H1 (cell line): Measurements from ENCODE around the gene NCOA1. TPM values are rescaled to one million over a fixed set of nuclear protein-coding genes. Genes with fewer than 3 reads are reported as not detected.
A peak's percentile ranks its signal among the peaks of the same experiment; 100 is the strongest.

Experiments used
- CTCF ChIA-PET: fragments of 300-600 bp; sonication (Branson Sonifier 250); formaldehyde crosslinking; loops from one replicate; lab custom pipeline; 2021; ENCODE audit not compliant: partially characterized antibody; lab: Charles Lee
- POLR2A ChIA-PET: fragments of 300-600 bp; sonication (Branson Sonifier 250); formaldehyde crosslinking; loops from one replicate; lab custom pipeline; 2021; ENCODE audit warnings: inconsistent platforms; ENCODE audit not compliant: partially characterized antibody; lab: Charles Lee
- DNase-seq, 2 experiments: peaks; one replicate each; pipeline versions ENCODE4 v3.0.0 to v3.0.0-alpha.2; 2010 to 2022; ENCODE audit warnings: low spot score in 2 of 2, low read depth in 1 of 2, mixed read lengths in 1 of 2
- FAIRE-seq: peaks from 2 replicates; lab custom pipeline; 2011; peaks lifted over from hg19 to GRCh38; lab: Jason Lieb, UNC
- H2AFZ ChIP-seq: 2 replicates; pipeline ENCODE4 v1.8.1; 2012; ENCODE audit warnings: low read length, inconsistent platforms
- H2AK5ac ChIP-seq: 2 replicates; pipeline ENCODE4 v1.6.1; 2013; ENCODE audit warnings: low read depth, low read length
- H2BK120ac ChIP-seq: replicated peaks from 2 replicates; pipeline ENCODE3; 2013; ENCODE audit warnings: low read depth, low read length, inconsistent platforms
- H2BK12ac ChIP-seq: 2 replicates; pipeline ENCODE4 v1.6.1; 2013; ENCODE audit warnings: low read depth, low read length
- H2BK15ac ChIP-seq: 2 replicates; pipeline ENCODE4 v1.6.1; 2013; ENCODE audit warnings: low read length
- H2BK20ac ChIP-seq: 2 replicates; pipeline ENCODE4 v1.6.1; 2013; ENCODE audit warnings: low read length
- H2BK5ac ChIP-seq: 2 replicates; pipeline ENCODE4 v1.6.1; 2013; ENCODE audit warnings: low read depth, low read length
- H3K14ac ChIP-seq: 2 replicates; pipeline ENCODE4 v1.6.1; 2013; ENCODE audit warnings: inconsistent platforms; ENCODE audit not compliant: insufficient read length
- H3K18ac ChIP-seq: 2 replicates; pipeline ENCODE4 v1.6.1; 2013; ENCODE audit warnings: low read length; ENCODE audit errors: extremely low read depth
- H3K23ac ChIP-seq: 2 replicates; pipeline ENCODE4 v1.6.1; 2013; ENCODE audit warnings: inconsistent platforms; ENCODE audit not compliant: insufficient read length
- H3K23me2 ChIP-seq: 2 replicates; pipeline ENCODE4 v1.6.1; 2013; ENCODE audit warnings: low read depth, low read length
- H3K27ac ChIP-seq: 2 replicates; pipeline ENCODE4 v1.6.1; 2011; ENCODE audit warnings: low read depth, low read length, inconsistent platforms
- H3K27me3 ChIP-seq, 4 experiments: replicated peaks in 1 of 4; 1 replicate in 1 of 4; 2 replicates in 3 of 4; pipeline versions ENCODE4 v1.6.1 to v1.8.1; 2011 to 2013; ENCODE audit warnings: low read length in 3 of 4, mild to moderate bottlenecking in 3 of 4, inconsistent platforms in 2 of 4, mixed read lengths in 2 of 4, moderate library complexity in 1 of 4; ENCODE audit not compliant: control insufficient read depth in 3 of 4, insufficient read depth in 3 of 4; ENCODE audit errors: extremely low read depth in 1 of 4
- H3K36me3 ChIP-seq, 4 experiments: 2 replicates each; pipeline versions ENCODE4 v1.6.1 to v1.8.1; 2011 to 2013; ENCODE audit warnings: mild to moderate bottlenecking in 4 of 4, low read length in 3 of 4, moderate library complexity in 2 of 4, control low read depth in 1 of 4, inconsistent platforms in 1 of 4; ENCODE audit not compliant: insufficient read depth in 4 of 4, control insufficient read depth in 2 of 4
- H3K4ac ChIP-seq: replicated peaks from 2 replicates; pipeline ENCODE3; 2013; ENCODE audit warnings: low read length, low read depth, mixed read lengths, inconsistent platforms; ENCODE audit not compliant: insufficient read length
- H3K4me1 ChIP-seq, 4 experiments: replicated peaks in 1 of 4; 1 replicate in 1 of 4; 2 replicates in 3 of 4; pipeline versions ENCODE4 v1.6.1 to v1.8.1; 2011 to 2013; ENCODE audit warnings: low read length in 3 of 4, inconsistent platforms in 2 of 4, mixed read lengths in 1 of 4; ENCODE audit not compliant: insufficient read depth in 4 of 4, control insufficient read depth in 3 of 4
- H3K4me2 ChIP-seq, 2 experiments: 2 replicates each; pipeline versions ENCODE4 v1.6.1 to v1.8.1; 2011 to 2013; ENCODE audit warnings: low read depth in 2 of 2, low read length in 2 of 2, control low read depth in 1 of 2, inconsistent platforms in 1 of 2, mild to moderate bottlenecking in 1 of 2; ENCODE audit not compliant: insufficient read depth in 1 of 2
- H3K4me3 ChIP-seq, 4 experiments: fragments of 200-600, 300-600 bp in 1 of 4; sonication (generic), shearing (Covaris generic), sonication (Bioruptor Twin) in 1 of 4; 2 replicates each; pipeline versions ENCODE4 v1.5.1 to v1.8.1; 2011 to 2016; ENCODE audit warnings: low read length in 4 of 4, low read depth in 3 of 4, control low read depth in 2 of 4, inconsistent platforms in 2 of 4, mild to moderate bottlenecking in 2 of 4, mixed read lengths in 1 of 4, moderate library complexity in 1 of 4; ENCODE audit not compliant: insufficient read depth in 2 of 4; ENCODE audit errors: extremely low read depth in 1 of 4
- H3K56ac ChIP-seq: replicated peaks from 2 replicates; pipeline ENCODE3; 2013; ENCODE audit warnings: low read depth, mild to moderate bottlenecking, mixed read lengths, low read length, inconsistent platforms; ENCODE audit not compliant: insufficient read length
- H3K79me1 ChIP-seq: 2 replicates; pipeline ENCODE4 v1.6.1; 2013; ENCODE audit warnings: low read depth, low read length, control low read depth
- H3K79me2 ChIP-seq, 2 experiments: 2 replicates each; pipeline versions ENCODE4 v1.6.1 to v1.8.1; 2012 to 2013; ENCODE audit warnings: low read length in 2 of 2, mild to moderate bottlenecking in 2 of 2, inconsistent platforms in 1 of 2; ENCODE audit not compliant: insufficient read depth in 2 of 2, control insufficient read depth in 1 of 2
- H3K9ac ChIP-seq, 4 experiments: replicated peaks in 1 of 4; 1 replicate in 1 of 4; 2 replicates in 3 of 4; pipeline versions ENCODE4 v1.6.1 to v1.8.1; 2011 to 2013; ENCODE audit warnings: low read depth in 3 of 4, low read length in 3 of 4, control low read depth in 2 of 4, mild to moderate bottlenecking in 2 of 4, moderate library complexity in 2 of 4, inconsistent platforms in 1 of 4; ENCODE audit errors: extremely low read depth in 1 of 4
- H3K9me3 ChIP-seq, 2 experiments: 2 replicates each; pipeline versions ENCODE4 v1.6.1 to v1.8.1; 2012 to 2013; ENCODE audit warnings: mild to moderate bottlenecking in 2 of 2, moderate library complexity in 2 of 2, control low read depth in 1 of 2, inconsistent platforms in 1 of 2, low read depth in 1 of 2, low read length in 1 of 2, mixed read lengths in 1 of 2; ENCODE audit not compliant: insufficient read depth in 2 of 2
- H4K20me1 ChIP-seq, 2 experiments: replicated peaks in 1 of 2; 2 replicates each; pipeline versions ENCODE3 to v1.8.1; 2011 to 2013; ENCODE audit warnings: inconsistent platforms in 2 of 2, low read length in 2 of 2, mild to moderate bottlenecking in 1 of 2; ENCODE audit not compliant: insufficient read depth in 2 of 2, control insufficient read depth in 1 of 2
- H4K5ac ChIP-seq: 2 replicates; pipeline ENCODE4 v1.6.1; 2013; ENCODE audit warnings: low read length, low read depth, mixed read lengths, inconsistent platforms; ENCODE audit not compliant: insufficient read length
- H4K8ac ChIP-seq: 2 replicates; pipeline ENCODE4 v1.8.0; 2013; ENCODE audit warnings: mild to moderate bottlenecking, moderate library complexity, low read length, inconsistent platforms; ENCODE audit not compliant: insufficient read depth; ENCODE audit errors: extremely low read depth
- H4K91ac ChIP-seq: replicated peaks from 2 replicates; pipeline ENCODE3; 2013; ENCODE audit warnings: low read length, mixed read lengths, inconsistent platforms; ENCODE audit not compliant: insufficient read length
- ATF3 ChIP-seq: IDR thresholded peaks from 2 replicates; pipeline ENCODE4 v1.6.1; 2011; ENCODE audit warnings: low read depth, mild to moderate bottlenecking, low read length; ENCODE audit not compliant: insufficient read depth
- CBX8 ChIP-seq: fragments of 300-800, 300-1000 bp; sonication (generic); IDR thresholded peaks from 2 replicates; pipeline ENCODE4 v1.7.1; 2016; ENCODE audit warnings: low read depth, low read length, borderline replicate concordance
- HDAC2 ChIP-seq, 2 experiments: fragments of 300-600 bp in 1 of 2; sonication (generic) in 1 of 2; IDR thresholded peaks; 2 replicates each; pipeline ENCODE4 v1.6.1; 2011 to 2012; ENCODE audit warnings: low read depth in 2 of 2, low read length in 2 of 2, mild to moderate bottlenecking in 2 of 2, moderate library complexity in 2 of 2, borderline replicate concordance in 1 of 2, inconsistent platforms in 1 of 2
- JUND ChIP-seq: IDR thresholded peaks from 2 replicates; pipeline ENCODE4 v1.6.1; 2011; ENCODE audit warnings: mild to moderate bottlenecking, improper control_type of control experiment, low read length
- KDM5A ChIP-seq: fragments of 200-600 bp; IDR thresholded peaks from 2 replicates; pipeline ENCODE4 v1.7.1; 2012; ENCODE audit warnings: mild to moderate bottlenecking, low read length, inconsistent platforms, mixed read lengths
- NANOG ChIP-seq: IDR thresholded peaks from 2 replicates; pipeline ENCODE4 v1.6.1; 2011; ENCODE audit warnings: low read length, low read depth, mild to moderate bottlenecking, inconsistent platforms; ENCODE audit not compliant: insufficient read depth, poor library complexity, severe bottlenecking
- POLR2A ChIP-seq, 2 experiments: IDR thresholded peaks; 1 replicate in 1 of 2; 2 replicates in 1 of 2; pipeline ENCODE4 v1.6.1; 2011; ENCODE audit warnings: low read depth in 2 of 2, low read length in 2 of 2, mild to moderate bottlenecking in 2 of 2; ENCODE audit errors: control extremely low read depth in 1 of 2
- TEAD4 ChIP-seq: IDR thresholded peaks from 2 replicates; pipeline ENCODE4 v1.6.1; 2012; ENCODE audit warnings: low read depth, low read length, inconsistent platforms, mixed read lengths
- WGBS, 2 experiments: shearing (Covaris generic) in 1 of 2; methylation state at CpG; one replicate each; pipeline versions ENCODE4 v1.1.6 to v1.1.7; 2013 to 2015; ENCODE audit warnings: low lambda C conversion rate in 2 of 2, mixed read lengths in 2 of 2, inconsistent platforms in 1 of 2, low coverage in 1 of 2, missing lambda C conversion rate in 1 of 2; ENCODE audit not compliant: insufficient replicate concordance in 2 of 2, insufficient coverage in 1 of 2, insufficient read length in 1 of 2; ENCODE audit errors: extremely low coverage in 1 of 2, missing lambda C conversion rate in 1 of 2; 5-methylcytosine and 5-hydroxymethylcytosine counted together
- polyA plus RNA-seq, 7 experiments: library from polyadenylated mRNA; depleted of rRNA in 3 of 7; stranded (reverse) in 5 of 7; unstranded in 2 of 7; fragments of >200 nt in 5 of 7; fragments of 200-250 nt in 2 of 7; gene quantifications; 1 replicate in 5 of 7; 2 replicates in 1 of 7; 4 replicates in 1 of 7; pipeline versions ENCODE4 v1.2.1 to v1.2.3, GENCODE V29; 2011 to 2013; ENCODE audit warnings: missing spikeins in 2 of 7, mixed read lengths in 2 of 7
- total RNA-seq: library from RNA; stranded (reverse); fragmentation: NEBNext Ultra II Directional; extraction: Animal tissue kit (Norgen Biotek cat#: 25700); gene quantifications from 2 replicates; pipeline ENCODE4 v1.2.1, GENCODE V29; 2021
- TF ChIP-seq, protein P1 (sequence below): IDR thresholded peaks from 2 replicates; pipeline ENCODE4 v1.6.1; 2012; ENCODE audit warnings: low read length, inconsistent platforms

The NCOA1 gene
- total and polyA plus RNA-seq, 2 of the 8 experiments (the other 6 are each of a cell fraction or from before 2014, with no cell fraction given), result 12.8 to 17.9 TPM

GRCh38 chr2:24461685-24462084 is 29.4 kb upstream of the NCOA1 start:
- Histone ChIP-seq H4K8ac (no peak overlapping the region), H3K27ac (no peak overlapping the region), H4K20me1 (no peaks in the 10 kb centered on the region), H3K36me3 (no peaks in the 10 kb centered on the region), H4K5ac (no peak overlapping the region), H2AK5ac (no peak overlapping the region), H3K23me2 (no peaks in the 10 kb centered on the region), H2BK5ac (no peak overlapping the region), H3K4me2 (0 out of 4 replicates have a peak overlapping the region, but pooled peaks of 1 of the 2 experiments have one; percentile 15), H3K23ac (no peak overlapping the region), H4K91ac (no peak overlapping the region), H2AFZ (peak overlapping the region; percentile 79; the same call in 1 of the 2 replicates), H3K9me3 (no peaks in the 10 kb centered on the region), H2BK120ac (no peak overlapping the region), H2BK12ac (no peak overlapping the region), H3K4me3 (no peak overlapping the region), H3K56ac (no peak overlapping the region), H3K4ac (no peak overlapping the region), H3K79me2 (no peaks in the 10 kb centered on the region), H3K4me1 (peaks cover 0 to 5% (median 1%) of the 10 kb centered on the region in 4 experiments; a peak in 1 of 7 replicates), H3K18ac (no peak overlapping the region), H2BK15ac (no peak overlapping the region), H2BK20ac (no peak overlapping the region), H3K79me1 (no peaks in the 10 kb centered on the region), H3K27me3 (no peaks in the 10 kb centered on the region), H3K9ac (no peak overlapping the region), H3K14ac (no peak overlapping the region)
- ChIA-PET POLR2A (no interaction called here), CTCF (interaction anchor here (1.2 to 1.5 kb wide), 2 partner anchors 26 to 30 kb away, joined by 3 to 5 read pairs; no protein-coding TSS in a partner anchor)
- FAIRE-seq (no peak), DNase-seq (no peak)
- TF ChIP-seq JUND, result no peak
- no peak for TF ChIP-seq CBX8
- TF ChIP-seq HDAC2 (IDR thresholded peaks at IDR 0.05; ENCODE audit: borderline replicate concordance in 1 of 2, low read depth in 2 of 2, low read length in 2 of 2), result no peak
- no peak for TF ChIP-seq KDM5A
- TF ChIP-seq POLR2A (IDR thresholded peaks at IDR 0.05; ENCODE audit: control extremely low read depth in 1 of 2, low read depth in 2 of 2, low read length in 2 of 2), result no peak
- no peak for TF ChIP-seq ATF3
- TF ChIP-seq, protein P1, sequence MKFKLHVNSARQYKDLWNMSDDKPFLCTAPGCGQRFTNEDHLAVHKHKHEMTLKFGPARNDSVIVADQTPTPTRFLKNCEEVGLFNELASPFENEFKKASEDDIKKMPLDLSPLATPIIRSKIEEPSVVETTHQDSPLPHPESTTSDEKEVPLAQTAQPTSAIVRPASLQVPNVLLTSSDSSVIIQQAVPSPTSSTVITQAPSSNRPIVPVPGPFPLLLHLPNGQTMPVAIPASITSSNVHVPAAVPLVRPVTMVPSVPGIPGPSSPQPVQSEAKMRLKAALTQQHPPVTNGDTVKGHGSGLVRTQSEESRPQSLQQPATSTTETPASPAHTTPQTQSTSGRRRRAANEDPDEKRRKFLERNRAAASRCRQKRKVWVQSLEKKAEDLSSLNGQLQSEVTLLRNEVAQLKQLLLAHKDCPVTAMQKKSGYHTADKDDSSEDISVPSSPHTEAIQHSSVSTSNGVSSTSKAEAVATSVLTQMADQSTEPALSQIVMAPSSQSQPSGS, result no peak
- TF ChIP-seq NANOG, result no peak
- no peak for TF ChIP-seq TEAD4
- 85% methylated on average over 2 of the region's 2 CpGs; no CpG with 5 or more reads in 1 of the 2 experiments for WGBS, 2 experiments
